Neural cell (in vitro differentiated cells): ENCODE results near the gene CACNB2. TPM values are rescaled to one million over a fixed set of nuclear protein-coding genes. Genes with fewer than 3 reads are reported as not detected.

Experiments used
- H2AFZ ChIP-seq: fragments of 200-600, 300-800 bp; sonication (generic), shearing (Covaris generic); 2 replicates; pipeline ENCODE4 v1.6.0; 2014; ENCODE audit warnings: low read depth, mild to moderate bottlenecking, antibody characterized with exemption, low read length, moderate library complexity
- H3F3A ChIP-seq: fragments of 200-600 bp; shearing (Covaris generic); 2 replicates; pipeline ENCODE4 v1.6.1; 2016; ENCODE audit warnings: mild to moderate bottlenecking, moderate library complexity, mixed read lengths, antibody characterized with exemption, low read length; ENCODE audit not compliant: insufficient read depth, poor library complexity, severe bottlenecking
- H3K27ac ChIP-seq: fragments of 200-600, 300-800 bp; sonication (generic), shearing (Covaris generic); 2 replicates; pipeline ENCODE4 v1.5.1; 2014; ENCODE audit warnings: mild to moderate bottlenecking, low read length, moderate library complexity
- H3K27me3 ChIP-seq: fragments of 300-800, 200-600 bp; sonication (generic), shearing (Covaris generic); 2 replicates; pipeline ENCODE4 v1.6.0; 2014; ENCODE audit warnings: mild to moderate bottlenecking, low read depth, low read length, moderate library complexity; ENCODE audit not compliant: insufficient read depth
- H3K36me3 ChIP-seq: fragments of 300-800, 200-600 bp; sonication (generic), shearing (Covaris generic); 2 replicates; pipeline ENCODE4 v1.5.1; 2014; ENCODE audit warnings: mild to moderate bottlenecking, antibody characterized with exemption, low read length, moderate library complexity; ENCODE audit not compliant: insufficient read depth
- H3K4me2 ChIP-seq: fragments of 300-800, 200-600 bp; sonication (generic), shearing (Covaris generic); 2 replicates; pipeline ENCODE4 v1.6.0; 2014; ENCODE audit warnings: mild to moderate bottlenecking, low read length
- H3K4me3 ChIP-seq: fragments of 300-800, 200-600 bp; sonication (generic), shearing (Covaris generic); 2 replicates; pipeline ENCODE4 v1.5.1; 2014; ENCODE audit warnings: mild to moderate bottlenecking, low read length, moderate library complexity
- H3K79me2 ChIP-seq: fragments of 200-600 bp; shearing (Covaris generic); replicated peaks from 2 replicates; pipeline ENCODE4 v1.6.0; 2014; ENCODE audit warnings: mild to moderate bottlenecking, low read length, moderate library complexity; ENCODE audit not compliant: insufficient read depth
- H3K9ac ChIP-seq: fragments of 300-800, 200-600 bp; sonication (generic), shearing (Covaris generic); 2 replicates; pipeline ENCODE4 v1.6.1; 2016; ENCODE audit warnings: mild to moderate bottlenecking, low read length, mixed read lengths
- H3K9me2 ChIP-seq: fragments of 200-600 bp; shearing (Covaris generic); 2 replicates; pipeline ENCODE4 v1.6.1; 2016; ENCODE audit warnings: mild to moderate bottlenecking, low read length, mixed read lengths; ENCODE audit not compliant: insufficient read depth
- H3K9me3 ChIP-seq: fragments of 200-600, 300-800 bp; sonication (generic), shearing (Covaris generic); 2 replicates; pipeline ENCODE4 v1.6.1; 2016; ENCODE audit warnings: mild to moderate bottlenecking, mixed run types, low read length, moderate library complexity, mixed read lengths
- H4K20me1 ChIP-seq: fragments of 200-600 bp; shearing (Covaris generic); 2 replicates; pipeline ENCODE4 v1.6.1; 2016; ENCODE audit warnings: mild to moderate bottlenecking, mixed run types; ENCODE audit not compliant: insufficient read depth
- EP300 ChIP-seq: fragments of 450-650 bp; conservative IDR thresholded peaks from 2 replicates; pipeline ENCODE4 v1.6.1; 2014; ENCODE audit warnings: antibody characterized with exemption, mild to moderate bottlenecking, moderate library complexity; ENCODE audit not compliant: poor library complexity, severe bottlenecking
- POLR2AphosphoS5 ChIP-seq: IDR thresholded peaks from 2 replicates; pipeline ENCODE4 v1.6.1; 2012
- SMC3 ChIP-seq: fragments of 450-650 bp; conservative IDR thresholded peaks from 2 replicates; pipeline ENCODE4 v1.6.1; 2014; ENCODE audit warnings: antibody characterized with exemption, mild to moderate bottlenecking, moderate library complexity; ENCODE audit not compliant: poor library complexity
- TAF1 ChIP-seq: IDR thresholded peaks from 2 replicates; pipeline ENCODE4 v1.6.1; 2012; ENCODE audit warnings: low read depth
- polyA plus RNA-seq: library from polyadenylated mRNA; depleted of rRNA; stranded (reverse); fragments of >200 nt; gene quantifications from 2 replicates; pipeline ENCODE4 v1.2.3, GENCODE V29; 2014
- TF ChIP-seq, protein P1 (sequence below): fragments of 450-650 bp; IDR thresholded peaks from 2 replicates; pipeline ENCODE4 v1.5.1; 2014; ENCODE audit warnings: antibody characterized with exemption, mild to moderate bottlenecking, moderate library complexity; ENCODE audit not compliant: poor library complexity, severe bottlenecking
- TF ChIP-seq, protein P2 (sequence below): IDR thresholded peaks from 2 replicates; pipeline ENCODE4 v1.6.1; 2012; ENCODE audit warnings: borderline replicate concordance

The CACNB2 gene
- polyA plus RNA-seq, 1 donor from 2014 or later = 14.3 TPM

DNA sequence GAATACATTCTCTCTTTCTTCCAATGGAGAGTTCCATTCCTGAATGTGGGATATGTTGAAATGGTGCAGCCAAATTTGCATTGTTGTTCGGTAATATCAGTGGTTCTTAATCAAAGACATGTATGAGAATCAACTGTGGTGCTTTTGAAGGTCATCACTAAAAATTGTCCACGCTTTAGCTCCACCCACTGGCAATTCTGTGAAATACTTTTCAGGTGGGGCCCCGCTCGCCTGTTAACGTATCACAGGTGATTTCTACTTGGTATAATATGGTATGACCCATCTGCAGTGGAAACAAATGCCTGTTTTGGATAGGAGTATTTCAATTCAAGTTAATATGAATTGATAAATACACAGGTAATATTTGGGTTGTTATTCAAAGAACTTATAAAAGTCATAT is 332.8 kb downstream of the CACNB2 start:
- no peak overlapping the region for H2AFZ ChIP-seq
- H3K4me3 ChIP-seq = peak overlapping the region; percentile 47
- no peaks in the 10 kb centered on the region for H3K36me3 ChIP-seq
- TF ChIP-seq, protein P1, sequence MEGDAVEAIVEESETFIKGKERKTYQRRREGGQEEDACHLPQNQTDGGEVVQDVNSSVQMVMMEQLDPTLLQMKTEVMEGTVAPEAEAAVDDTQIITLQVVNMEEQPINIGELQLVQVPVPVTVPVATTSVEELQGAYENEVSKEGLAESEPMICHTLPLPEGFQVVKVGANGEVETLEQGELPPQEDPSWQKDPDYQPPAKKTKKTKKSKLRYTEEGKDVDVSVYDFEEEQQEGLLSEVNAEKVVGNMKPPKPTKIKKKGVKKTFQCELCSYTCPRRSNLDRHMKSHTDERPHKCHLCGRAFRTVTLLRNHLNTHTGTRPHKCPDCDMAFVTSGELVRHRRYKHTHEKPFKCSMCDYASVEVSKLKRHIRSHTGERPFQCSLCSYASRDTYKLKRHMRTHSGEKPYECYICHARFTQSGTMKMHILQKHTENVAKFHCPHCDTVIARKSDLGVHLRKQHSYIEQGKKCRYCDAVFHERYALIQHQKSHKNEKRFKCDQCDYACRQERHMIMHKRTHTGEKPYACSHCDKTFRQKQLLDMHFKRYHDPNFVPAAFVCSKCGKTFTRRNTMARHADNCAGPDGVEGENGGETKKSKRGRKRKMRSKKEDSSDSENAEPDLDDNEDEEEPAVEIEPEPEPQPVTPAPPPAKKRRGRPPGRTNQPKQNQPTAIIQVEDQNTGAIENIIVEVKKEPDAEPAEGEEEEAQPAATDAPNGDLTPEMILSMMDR = peak; percentile 51
- peak; percentile 24 for TF ChIP-seq SMC3
- TF ChIP-seq TAF1 = no peak
- H3K27ac ChIP-seq = peak overlapping the region; percentile 65
- H3K9ac ChIP-seq = no peak overlapping the region
- H3F3A ChIP-seq = peaks cover 3% of the 10 kb centered on the region
- H3K9me2 ChIP-seq = no peaks in the 10 kb centered on the region
- no peaks in the 10 kb centered on the region for H3K27me3 ChIP-seq
- H3K9me3 ChIP-seq = no peaks in the 10 kb centered on the region
- no peaks in the 10 kb centered on the region for H4K20me1 ChIP-seq
- peak overlapping the region; percentile 63 for H3K4me2 ChIP-seq
- no peaks in the 10 kb centered on the region for H3K79me2 ChIP-seq

DNA sequence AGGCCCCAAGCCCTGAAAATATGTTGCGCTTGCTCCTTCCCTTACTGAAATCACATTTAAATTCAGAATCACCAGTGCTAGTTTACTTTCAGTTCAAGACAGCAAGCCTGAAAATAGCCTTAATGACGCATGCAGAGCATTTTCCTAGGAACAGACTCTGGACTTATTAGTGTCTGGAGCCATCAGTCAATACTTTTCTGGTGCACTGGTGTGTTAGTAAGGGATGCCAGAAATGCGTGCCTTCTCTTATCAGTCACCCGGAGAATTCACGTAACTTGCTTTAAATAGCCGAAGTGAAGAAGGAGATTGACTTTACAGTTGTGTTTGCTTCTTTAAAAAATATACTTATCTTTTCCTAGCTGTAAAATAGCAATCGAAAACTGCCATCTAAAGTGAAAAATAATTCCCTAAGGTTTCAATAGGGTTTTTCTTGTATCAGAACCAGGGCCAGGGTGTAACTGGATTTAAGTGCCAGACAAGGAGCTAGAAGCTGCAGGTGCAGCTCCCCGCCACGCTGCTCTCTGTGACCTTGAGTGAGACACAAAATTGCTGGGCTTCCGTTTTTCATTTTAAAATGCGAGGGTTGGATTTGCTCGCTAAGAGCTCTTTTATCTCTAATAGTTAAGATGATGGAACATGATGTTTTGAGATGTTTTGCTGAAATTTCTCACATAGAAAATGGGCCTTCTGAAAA is 333.3 kb downstream of the CACNB2 start:
- Histone ChIP-seq H3K9me3 (no peaks in the 10 kb centered on the region), H3K36me3 (no peaks in the 10 kb centered on the region), H2AFZ (no peak overlapping the region), H3K9me2 (no peaks in the 10 kb centered on the region), H3K27ac (peak overlapping the region; percentile 65), H3K4me2 (peak overlapping the region; percentile 63), H3K79me2 (no peaks in the 10 kb centered on the region), H3K9ac (peak overlapping the region; percentile 21), H3K4me3 (peak overlapping the region; percentile 47), H3K27me3 (no peaks in the 10 kb centered on the region), H4K20me1 (no peaks in the 10 kb centered on the region), H3F3A (peaks cover 3% of the 10 kb centered on the region)
- TF ChIP-seq, protein P2, sequence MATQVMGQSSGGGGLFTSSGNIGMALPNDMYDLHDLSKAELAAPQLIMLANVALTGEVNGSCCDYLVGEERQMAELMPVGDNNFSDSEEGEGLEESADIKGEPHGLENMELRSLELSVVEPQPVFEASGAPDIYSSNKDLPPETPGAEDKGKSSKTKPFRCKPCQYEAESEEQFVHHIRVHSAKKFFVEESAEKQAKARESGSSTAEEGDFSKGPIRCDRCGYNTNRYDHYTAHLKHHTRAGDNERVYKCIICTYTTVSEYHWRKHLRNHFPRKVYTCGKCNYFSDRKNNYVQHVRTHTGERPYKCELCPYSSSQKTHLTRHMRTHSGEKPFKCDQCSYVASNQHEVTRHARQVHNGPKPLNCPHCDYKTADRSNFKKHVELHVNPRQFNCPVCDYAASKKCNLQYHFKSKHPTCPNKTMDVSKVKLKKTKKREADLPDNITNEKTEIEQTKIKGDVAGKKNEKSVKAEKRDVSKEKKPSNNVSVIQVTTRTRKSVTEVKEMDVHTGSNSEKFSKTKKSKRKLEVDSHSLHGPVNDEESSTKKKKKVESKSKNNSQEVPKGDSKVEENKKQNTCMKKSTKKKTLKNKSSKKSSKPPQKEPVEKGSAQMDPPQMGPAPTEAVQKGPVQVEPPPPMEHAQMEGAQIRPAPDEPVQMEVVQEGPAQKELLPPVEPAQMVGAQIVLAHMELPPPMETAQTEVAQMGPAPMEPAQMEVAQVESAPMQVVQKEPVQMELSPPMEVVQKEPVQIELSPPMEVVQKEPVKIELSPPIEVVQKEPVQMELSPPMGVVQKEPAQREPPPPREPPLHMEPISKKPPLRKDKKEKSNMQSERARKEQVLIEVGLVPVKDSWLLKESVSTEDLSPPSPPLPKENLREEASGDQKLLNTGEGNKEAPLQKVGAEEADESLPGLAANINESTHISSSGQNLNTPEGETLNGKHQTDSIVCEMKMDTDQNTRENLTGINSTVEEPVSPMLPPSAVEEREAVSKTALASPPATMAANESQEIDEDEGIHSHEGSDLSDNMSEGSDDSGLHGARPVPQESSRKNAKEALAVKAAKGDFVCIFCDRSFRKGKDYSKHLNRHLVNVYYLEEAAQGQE = no peak
- no peak for TF ChIP-seq EP300
- TF ChIP-seq SMC3 = peak; percentile 3

DNA sequence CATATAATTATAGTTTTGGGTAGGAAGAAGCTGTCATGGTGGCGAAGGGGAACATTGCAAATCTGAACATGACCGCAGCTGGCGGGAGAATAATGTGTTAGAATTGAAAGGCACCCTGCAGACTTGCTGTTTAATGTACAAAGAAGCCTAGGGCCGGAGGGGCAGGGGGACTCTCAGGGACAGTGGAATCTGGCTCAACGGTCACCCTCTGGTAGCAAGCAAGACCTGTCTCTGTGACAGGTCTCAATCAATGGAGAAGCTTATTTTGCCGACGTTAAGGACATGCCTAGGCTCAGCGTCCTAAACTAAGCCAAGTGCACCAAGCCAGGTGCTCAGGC is 333.9 kb downstream of the CACNB2 start:
- no peak for TF ChIP-seq EP300
- TF ChIP-seq POLR2AphosphoS5 = peak; percentile 25
- TF ChIP-seq, protein P1 = no peak
- no peaks in the 10 kb centered on the region for H3K27me3 ChIP-seq
- no peaks in the 10 kb centered on the region for H4K20me1 ChIP-seq
- H3K4me3 ChIP-seq = peak overlapping the region; percentile 47
- H3K9me2 ChIP-seq = no peaks in the 10 kb centered on the region
- H3K79me2 ChIP-seq = no peaks in the 10 kb centered on the region
- H2AFZ ChIP-seq = no peak overlapping the region
- H3K4me2 ChIP-seq = peak overlapping the region; percentile 63
- no peaks in the 10 kb centered on the region for H3K36me3 ChIP-seq
- peaks cover 3% of the 10 kb centered on the region for H3F3A ChIP-seq
- H3K27ac ChIP-seq = peak overlapping the region; percentile 65
- H3K9me3 ChIP-seq = no peaks in the 10 kb centered on the region
- peak overlapping the region; percentile 21 for H3K9ac ChIP-seq
